IMR-90 (cell line): ENCODE data around the gene LTN1. TPM values are rescaled to one million over a fixed set of nuclear protein-coding genes. Genes with fewer than 3 reads are reported as not detected.

Experiments used
- ATAC-seq: fragments of 200-7000 bp; cut with Tn5 transposase; 2 replicates; pipeline ENCODE4 v1.9.1; 2020; ENCODE audit warnings: low read depth, mild to moderate bottlenecking, moderate library complexity
- BruUV-seq: library from RNA; stranded (reverse); fragments of 400-500 nt; replicated peaks from 2 replicates; lab custom pipeline; 2021; lab: Mats Ljungman, UMichigan
- CTCF ChIA-PET: fragments of 300-600 bp; formaldehyde crosslinking; extraction: SDS; loops from one replicate; lab custom pipeline; 2021; ENCODE audit warnings: antibody characterized with exemption; lab: Yijun Ruan, JAX
- POLR2A ChIA-PET: fragments of 300-600 bp; sonication (Branson Sonifier 250); formaldehyde crosslinking; loops from one replicate; lab custom pipeline; 2022; ENCODE audit warnings: antibody characterized with exemption; ENCODE audit not compliant: unreplicated experiment; lab: Charles Lee
- DNase-seq: peaks from one replicate; pipeline ENCODE4 v3.0.0; 2013
- H2AFZ ChIP-seq: replicated peaks from 2 replicates; pipeline ENCODE3; 2013; ENCODE audit warnings: low read length, mild to moderate bottlenecking; ENCODE audit not compliant: poor library complexity
- H2AK5ac ChIP-seq: 2 replicates; pipeline ENCODE4 v1.6.1; 2013; ENCODE audit warnings: low read depth, low read length, inconsistent platforms
- H2AK9ac ChIP-seq: replicated peaks from 2 replicates; pipeline ENCODE3; 2013; ENCODE audit warnings: mild to moderate bottlenecking, low read depth, low read length, moderate library complexity; ENCODE audit not compliant: poor library complexity
- H2BK120ac ChIP-seq: 2 replicates; pipeline ENCODE4 v1.6.1; 2013; ENCODE audit warnings: low read depth, low read length, inconsistent platforms
- H2BK15ac ChIP-seq: 3 replicates; pipeline ENCODE4 v1.6.1; 2013; ENCODE audit warnings: low read depth, low read length, inconsistent platforms
- H2BK20ac ChIP-seq: 2 replicates; pipeline ENCODE4 v1.6.1; 2013; ENCODE audit warnings: low read depth, mild to moderate bottlenecking, inconsistent platforms, low read length, moderate library complexity
- H2BK5ac ChIP-seq: 2 replicates; pipeline ENCODE4 v1.6.1; 2013; ENCODE audit warnings: mild to moderate bottlenecking, low read depth, low read length, inconsistent platforms; ENCODE audit not compliant: poor library complexity, severe bottlenecking
- H3K14ac ChIP-seq: replicated peaks from 2 replicates; pipeline ENCODE4 v1.6.1; 2013; ENCODE audit warnings: low read depth, low read length, inconsistent platforms
- H3K18ac ChIP-seq: 2 replicates; pipeline ENCODE4 v1.6.1; 2013; ENCODE audit warnings: low read depth, low read length, control low read depth
- H3K23ac ChIP-seq: 2 replicates; pipeline ENCODE4 v1.6.1; 2013; ENCODE audit warnings: low read depth, low read length, inconsistent platforms
- H3K27ac ChIP-seq: 2 replicates; pipeline ENCODE4 v1.5.1; 2013; ENCODE audit warnings: mild to moderate bottlenecking, control low read depth, low read length; ENCODE audit not compliant: insufficient read depth
- H3K27me3 ChIP-seq: 2 replicates; pipeline ENCODE4 v1.6.1; 2013; ENCODE audit warnings: low read length; ENCODE audit not compliant: control insufficient read depth, insufficient read depth
- H3K36me3 ChIP-seq: 2 replicates; pipeline ENCODE4 v1.6.1; 2013; ENCODE audit warnings: low read length, mixed read lengths; ENCODE audit not compliant: control insufficient read depth, insufficient read depth
- H3K4ac ChIP-seq: 2 replicates; pipeline ENCODE4 v1.6.1; 2013; ENCODE audit warnings: low read depth, low read length, inconsistent platforms
- H3K4me1 ChIP-seq: 2 replicates; pipeline ENCODE4 v1.6.1; 2013; ENCODE audit warnings: low read length, mixed read lengths; ENCODE audit not compliant: control insufficient read depth, insufficient read depth
- H3K4me2 ChIP-seq: 2 replicates; pipeline ENCODE4 v1.6.1; 2013; ENCODE audit warnings: low read depth, mild to moderate bottlenecking, control low read depth, low read length, moderate library complexity
- H3K4me3 ChIP-seq: 2 replicates; pipeline ENCODE4 v1.5.1; 2013; ENCODE audit warnings: low read depth, mild to moderate bottlenecking, control low read depth, low read length, moderate library complexity; ENCODE audit not compliant: insufficient read depth
- H3K56ac ChIP-seq: 2 replicates; pipeline ENCODE4 v1.6.1; 2013; ENCODE audit warnings: low read length, inconsistent platforms; ENCODE audit not compliant: insufficient read depth; ENCODE audit errors: extremely low read depth
- H3K79me1 ChIP-seq, 2 experiments: 2 replicates each; pipeline ENCODE4 v1.6.1; 2013; ENCODE audit warnings: low read length in 2 of 2, inconsistent platforms in 1 of 2, low read depth in 1 of 2
- H3K9ac ChIP-seq: 2 replicates; pipeline ENCODE4 v1.6.1; 2013; ENCODE audit warnings: low read depth, low read length, control low read depth
- H3K9me1 ChIP-seq: 2 replicates; pipeline ENCODE4 v1.6.1; 2013; ENCODE audit warnings: low read length, inconsistent platforms; ENCODE audit not compliant: insufficient read depth
- H3K9me3 ChIP-seq: 2 replicates; pipeline ENCODE4 v1.6.1; 2013; ENCODE audit warnings: low read length; ENCODE audit not compliant: control insufficient read depth, insufficient read depth
- H4K20me1 ChIP-seq: 2 replicates; pipeline ENCODE4 v1.6.1; 2013; ENCODE audit warnings: low read length, inconsistent platforms; ENCODE audit not compliant: insufficient read depth
- H4K5ac ChIP-seq: 2 replicates; pipeline ENCODE4 v1.6.1; 2013; ENCODE audit warnings: mild to moderate bottlenecking, low read depth, low read length, control low read depth
- H4K8ac ChIP-seq, 2 experiments: 2 replicates each; pipeline ENCODE4 v1.6.1; 2013; ENCODE audit warnings: low read depth in 2 of 2, low read length in 2 of 2, control low read depth in 1 of 2, inconsistent platforms in 1 of 2
- H4K91ac ChIP-seq: 2 replicates; pipeline ENCODE4 v1.6.1; 2013; ENCODE audit warnings: low read depth, low read length, inconsistent platforms; ENCODE audit not compliant: insufficient read depth
- BHLHE40 ChIP-seq: fragments of 150-350 bp; IDR thresholded peaks from 2 replicates; pipeline ENCODE4 v1.6.1; 2016; ENCODE audit warnings: mild to moderate bottlenecking, low read depth, low read length
- CEBPB ChIP-seq: IDR thresholded peaks from 2 replicates; pipeline ENCODE4 v1.6.1; 2012; ENCODE audit warnings: low read depth, low read length, improper control_type of control experiment
- CTCF ChIP-seq: conservative IDR thresholded peaks from 2 replicates; pipeline ENCODE4 v1.5.1; 2012; ENCODE audit warnings: mild to moderate bottlenecking, low read depth, low read length, improper control_type of control experiment
- FOS ChIP-seq: fragments of 150-350 bp; IDR thresholded peaks from 2 replicates; pipeline ENCODE4 v1.6.1; 2016; ENCODE audit warnings: low read depth, low read length
- MAZ ChIP-seq: IDR thresholded peaks from 2 replicates; pipeline ENCODE4 v1.6.1; 2012; ENCODE audit warnings: low read depth, mild to moderate bottlenecking, low read length, improper control_type of control experiment, moderate library complexity, borderline replicate concordance
- dilution Hi-C: fragments of 300-500 bp; cut with HindIII; formaldehyde crosslinking; loops from one replicate; pipeline ENCODE4 v1.14.3; 2018; ENCODE audit warnings: low sequenced_read_pairs; ENCODE audit not compliant: unreplicated experiment
- in situ Hi-C: fragments of 300-500 bp; cut with MboI; formaldehyde crosslinking; loops from 3 replicates; pipeline ENCODE4 v1.14.3; 2019; ENCODE audit warnings: low sequenced_read_pairs, inconsistent platforms, mixed read lengths
- intact Hi-C: fragments of 100-400 bp; cut with micrococcal nuclease; formaldehyde crosslinking; loops from 2 replicates; pipeline ENCODE4 v1.10.0; 2022
- polyA plus RNA-seq, 3 experiments: library from polyadenylated mRNA; depleted of rRNA; stranded (reverse); fragments of >200 nt; gene quantifications; 2 replicates each; pipeline ENCODE4 v1.2.3, GENCODE V29; 2012; ENCODE audit warnings: low replicate concordance in 1 of 3
- total RNA-seq: library from RNA; depleted of rRNA; stranded (reverse); fragments of >200 nt; gene quantifications from 2 replicates; pipeline ENCODE4 v1.2.3, GENCODE V29; 2012

The LTN1 gene
- total and polyA plus RNA-seq, 2 of the 4 experiments (the other 2 are of a cell fraction): 6.7 to 35.5 TPM

- H3K9ac ChIP-seq: no peak overlapping the region
- POLR2A ChIA-PET: no interaction called here
These were observed 48.4 kb downstream of the LTN1 start for GRCh38 chr21:28944296-28944695.

More at GRCh38 chr21:28944296-28944695, 48.4 kb downstream of the LTN1 start:
- Histone ChIP-seq H2BK120ac (no peak overlapping the region), H4K5ac (no peak overlapping the region), H3K4me1 (no peaks in the 10 kb centered on the region), H3K27ac (no peak overlapping the region), H2AK5ac (no peak overlapping the region), H3K27me3 (no peaks in the 10 kb centered on the region), H3K18ac (no peak overlapping the region), H4K20me1 (no peaks in the 10 kb centered on the region), H3K79me1 (no peaks in the 10 kb centered on the region), H2BK15ac (no peak overlapping the region), H4K91ac (no peak overlapping the region), H3K36me3 (peaks cover 7% of the 10 kb centered on the region), H4K8ac (no peak overlapping the region), H3K4me2 (no peak overlapping the region), H3K9me1 (no peaks in the 10 kb centered on the region), H3K23ac (no peak overlapping the region), H2BK5ac (peak overlapping the region; percentile 41), H2AK9ac (no peak overlapping the region), H2BK20ac (no peak overlapping the region), H3K4me3 (no peak overlapping the region), H3K14ac (no peak overlapping the region), H2AFZ (no peak overlapping the region), H3K9me3 (no peaks in the 10 kb centered on the region), H3K4ac (no peak overlapping the region), H3K56ac (no peak overlapping the region)
- intact Hi-C loops (loop anchor here (5.0 kb wide), 1 partner anchor 152 kb away; no protein-coding TSS in a partner anchor), in situ Hi-C loops (loop anchor here (25.0 kb wide), 2 partner anchors 882 to 1232 kb away; no protein-coding TSS in a partner anchor), dilution Hi-C loops (no loop called here)
- ATAC-seq (no peak), DNase-seq (peak; percentile 15)
- no TSS peak for BruUV-seq
- CTCF ChIA-PET: interaction anchor here (0.8 kb wide), 1 partner anchor 199 kb away, joined by 3 read pairs; no protein-coding TSS in a partner anchor
- TF ChIP-seq FOS: no peak
- no peak for TF ChIP-seq CTCF
- TF ChIP-seq CEBPB: no peak
- TF ChIP-seq BHLHE40: no peak
- no peak for TF ChIP-seq MAZ
